NCI-H1417 (cell line): ENCODE results near the gene TAS2R1.

ENCODE experiments used
- DNase-seq, 3 experiments: peaks; one replicate each; lab custom pipeline; 2025; lab: John Stamatoyannopoulos, UW

TAS2R1 gene

GRCh38 chr5:9588254-9588653 is 41.9 kb downstream of the TAS2R1 start:
- DNase-seq = no peak

- DNase-seq = no peak
Observed at GRCh38 chr5:9587135-9587534, 43.0 kb downstream of the TAS2R1 start.

GRCh38 chr5:9582406-9582805 is 47.7 kb downstream of the TAS2R1 start:
- DNase-seq = no peak
